Breast epithelium (tissue), 4 donors: ENCODE results near the gene HOXB4. TPM values are rescaled to one million over a fixed set of nuclear protein-coding genes. Genes with fewer than 3 reads are reported as not detected.

Source experiments
- DNase-seq, 2 donors: peaks; one replicate each; pipeline ENCODE4 v3.0.0-alpha.2; 2019; ENCODE audit warnings: low spot score in 2 of 2
- H3K27ac ChIP-seq, 2 donors: fragments of 200-600 bp; sonication (generic) in 1 of 2; one replicate each; pipeline ENCODE4 v1.5.1; 2016 to 2019; ENCODE audit warnings: mild to moderate bottlenecking in 1 of 2
- H3K27me3 ChIP-seq, 2 donors: fragments of 200-600 bp; sonication (generic) in 1 of 2; one replicate each; pipeline versions ENCODE4 v1.5.1 to v1.6.0; 2017 to 2019; ENCODE audit warnings: control low read depth in 1 of 2, mild to moderate bottlenecking in 1 of 2
- H3K36me3 ChIP-seq: fragments of 200-600 bp; one replicate; pipeline ENCODE4 v1.5.1; 2019
- H3K4me1 ChIP-seq, 2 donors: fragments of 200-600 bp; sonication (generic); one replicate each; pipeline ENCODE4 v1.5.1; 2016 to 2019; ENCODE audit warnings: control low read depth in 1 of 2
- H3K4me3 ChIP-seq, 3 donors: fragments of 200-600 bp; sonication (generic); 1 replicate in 2 of 3; 2 replicates in 1 of 3; pipeline ENCODE4 v1.5.1; 2016 to 2019; ENCODE audit warnings: mild to moderate bottlenecking in 3 of 3, moderate library complexity in 2 of 3
- H3K9me3 ChIP-seq, 2 donors: fragments of 200-600 bp; sonication (generic) in 1 of 2; one replicate each; pipeline ENCODE4 v1.5.1; 2016 to 2019; ENCODE audit warnings: control low read depth in 1 of 2
- CTCF ChIP-seq, 3 donors: fragments of 450-650 bp; IDR thresholded peaks; one replicate each; pipeline ENCODE4 v1.5.1; 2016 to 2017; ENCODE audit warnings: antibody characterized with exemption in 3 of 3, mild to moderate bottlenecking in 3 of 3, moderate library complexity in 3 of 3
- POLR2A ChIP-seq: fragments of 450-650 bp; IDR thresholded peaks from one replicate; pipeline ENCODE4 v1.6.1; 2016; ENCODE audit warnings: antibody characterized with exemption, mild to moderate bottlenecking, moderate library complexity
- POLR2AphosphoS5 ChIP-seq, 3 donors: sonication (generic); formaldehyde crosslinking; IDR thresholded peaks; one replicate each; pipeline ENCODE4 v1.6.1; 2017; ENCODE audit warnings: antibody characterized with exemption in 3 of 3
- intact Hi-C: fragments of 100-400 bp; cut with DNase I; formaldehyde crosslinking; loops from one replicate; pipeline ENCODE4 v1.15.1; 2023; ENCODE audit warnings: low total_unique reads
- total RNA-seq, 3 donors: library from RNA; depleted of rRNA; stranded (reverse); fragments of >200 nt; gene quantifications; one replicate each; pipeline ENCODE4 v1.1.0, GENCODE V29; 2016

The HOXB4 gene
- total RNA-seq, 3 donors from 2014 or later: 2.2 to 7.5 (median 2.3) TPM

- Histone ChIP-seq H3K4me1 (no peaks in the 10 kb centered on the region), H3K4me3 (no peak overlapping the region), H3K9me3 (no peaks in the 10 kb centered on the region), H3K27ac (no peak overlapping the region), H3K36me3 (no peaks in the 10 kb centered on the region), H3K27me3 (peaks cover 3 to 97% of the 10 kb centered on the region in 2 donors)
- TF ChIP-seq CTCF (IDR thresholded peaks at IDR 0.05) (no peak), POLR2AphosphoS5 (IDR thresholded peaks at IDR 0.05) (no peak), POLR2A (no peak)
- intact Hi-C loops: no loop called here
- no peak for DNase-seq
Measured at GRCh38 chr17:48605991-48606891, 28.1 kb upstream of the HOXB4 start.

GRCh38 chr17:48605409-48605919, 27.3 kb upstream of the HOXB4 start:
- DNase-seq: no peak
- Histone ChIP-seq H3K9me3 (no peaks in the 10 kb centered on the region), H3K27ac (peak overlapping the region in 1 of 2 donors; percentile 82), H3K4me1 (no peaks in the 10 kb centered on the region), H3K36me3 (no peaks in the 10 kb centered on the region), H3K4me3 (peak overlapping the region; percentile 28 to 55 (median 52)), H3K27me3 (peaks cover 3 to 97% of the 10 kb centered on the region in 2 donors)
- intact Hi-C loops: no loop called here
- TF ChIP-seq POLR2A: no peak

GRCh38 chr17:48604770-48605329, 26.7 kb upstream of the HOXB4 start, which contains the start of gene HOXB6:
Gene HOXB6, minus strand, starts transcription at chr17:48604986. Its CDS starts 6,836 bp downstream, at chr17:48598150.
- H3K27me3 ChIP-seq: peaks cover 3 to 97% of the 10 kb centered on the region in 2 donors

GRCh38 chr17:48603959-48604769, 26.0 kb upstream of the HOXB4 start:
- peaks cover 3 to 97% of the 10 kb centered on the region in 2 donors for H3K27me3 ChIP-seq
- no peak for DNase-seq
- no peak for TF ChIP-seq CTCF (IDR thresholded peaks at IDR 0.05)
- no peak for TF ChIP-seq POLR2A
- TF ChIP-seq POLR2AphosphoS5 (IDR thresholded peaks at IDR 0.05): no peak
- peak overlapping the region; percentile 28 to 55 (median 52) for H3K4me3 ChIP-seq
- no peaks in the 10 kb centered on the region for H3K9me3 ChIP-seq
- intact Hi-C loops: no loop called here
- H3K27ac ChIP-seq: peak overlapping the region in 1 of 2 donors; percentile 82
- H3K4me1 ChIP-seq: no peaks in the 10 kb centered on the region
- H3K36me3 ChIP-seq: no peaks in the 10 kb centered on the region

More at GRCh38 chr17:48604770-48605329, 26.7 kb upstream of the HOXB4 start, which contains the start of gene HOXB6:
- Histone ChIP-seq H3K27ac (peak within 1 kb of the TSS in 1 of 2 donors; percentile 82), H3K36me3 (no peaks in the 10 kb centered on the region), H3K4me3 (peak within 1 kb of the TSS; percentile 28 to 55 (median 52)), H3K9me3 (no peaks in the 10 kb centered on the region), H3K4me1 (no peaks in the 10 kb centered on the region)
- DNase-seq: no peak
- intact Hi-C loops: no loop called here
- TF ChIP-seq POLR2A: no peak
- TF ChIP-seq POLR2AphosphoS5 (IDR thresholded peaks at IDR 0.05): no peak
- no peak for TF ChIP-seq CTCF (IDR thresholded peaks at IDR 0.05)
